Measurements from ENCODE around the gene DZIP1. TPM values are rescaled to one million over a fixed set of nuclear protein-coding genes. Genes with fewer than 3 reads are reported as not detected.

The DZIP1 gene
- total RNA-seq, 1 experiment from 2014 or later, result 33.6 TPM

- Histone ChIP-seq H3K27ac (ENCODE audit: insufficient read length, low read depth, low read length) (no peak overlapping the region), H3K9ac (ENCODE audit: extremely low read depth, insufficient read length, low read length) (no peak overlapping the region)
- no peak overlapping the region for H3K4me3 Mint-ChIP-seq
These were observed 55.8 kb downstream of the DZIP1 start for GRCh38 chr13:95588721-95589120.

More at GRCh38 chr13:95588721-95589120, 55.8 kb downstream of the DZIP1 start:
- Mint-ChIP-seq H3K27me3 (ENCODE audit: low read depth) (no peaks in the 10 kb centered on the region), H3K27ac (no peak overlapping the region), H3K4me1 (no peaks in the 10 kb centered on the region), H3K36me3 (ENCODE audit: insufficient read depth in 1 of 3, low read depth in 3 of 3) (peaks cover 19 to 63% (median 41%) of the 10 kb centered on the region in 3 experiments; a peak in 6 of 7 replicates), H3K9me3 (no peaks in the 10 kb centered on the region)
- Histone ChIP-seq H4K5ac (ENCODE audit: insufficient read length, low read depth, low read length) (no peak overlapping the region), H2BK120ac (ENCODE audit: low read depth, low read length, poor library complexity, severe bottlenecking) (no peak overlapping the region), H3K27me3 (ENCODE audit: insufficient read depth, low read length) (no peaks in the 10 kb centered on the region; the same call in 1 of the 2 replicates), H3K4ac (ENCODE audit: low read depth, low read length) (no peak overlapping the region), H3K14ac (ENCODE audit: insufficient read depth, low read length) (no peak overlapping the region), H3K4me2 (ENCODE audit: insufficient read depth, insufficient read length, low read length) (no peak overlapping the region), H2AFZ (ENCODE audit: low read length) (no peak overlapping the region), H3K23me2 (ENCODE audit: insufficient read length, low read depth, low read length, poor library complexity, severe bottlenecking) (no peaks in the 10 kb centered on the region), H4K91ac (ENCODE audit: insufficient read length, low read depth, low read length) (no peak overlapping the region), H4K20me1 (ENCODE audit: control insufficient read depth, insufficient read depth, insufficient read length) (no peaks in the 10 kb centered on the region), H3K79me1 (ENCODE audit: insufficient read depth, low read depth, low read length, poor library complexity, severe bottlenecking) (no peaks in the 10 kb centered on the region), H3K18ac (ENCODE audit: insufficient read length, low read depth, low read length) (no peak overlapping the region), H3K79me2 (ENCODE audit: insufficient read depth, low read length) (no peaks in the 10 kb centered on the region), H3K4me1 (ENCODE audit: insufficient read depth, low read length) (no peaks in the 10 kb centered on the region), H2BK15ac (ENCODE audit: low read depth, low read length) (no peak overlapping the region), H2BK5ac (ENCODE audit: insufficient read length, low read length) (no peak overlapping the region), H3K56ac (ENCODE audit: insufficient read length, low read depth, low read length) (no peak overlapping the region), H2BK20ac (ENCODE audit: low read depth, low read length, poor library complexity, severe bottlenecking) (no peak overlapping the region), H3K9me3 (ENCODE audit: control insufficient read depth, low read depth, low read length) (no peaks in the 10 kb centered on the region), H2BK12ac (ENCODE audit: insufficient read length, low read depth, low read length) (no peak overlapping the region), H3T11ph (ENCODE audit: low read length) (no peak overlapping the region), H3K23ac (ENCODE audit: insufficient read length, low read depth, low read length) (no peak overlapping the region), H2AK5ac (ENCODE audit: insufficient read length, low read length) (no peak overlapping the region), H4K8ac (replicated peaks; ENCODE audit: insufficient read length, low read depth, low read length) (no peak overlapping the region)
- no peak for TF ChIP-seq CTCF (conservative IDR thresholded peaks at IDR 0.05)
- no peak for DNase-seq
- no CpG with 5 or more reads among the region's 2 CpGs for WGBS (ENCODE audit: extremely low coverage, insufficient read length, low lambda C conversion rate)
